Measurements from ENCODE around the gene DCP2.

DCP2 gene

DNA sequence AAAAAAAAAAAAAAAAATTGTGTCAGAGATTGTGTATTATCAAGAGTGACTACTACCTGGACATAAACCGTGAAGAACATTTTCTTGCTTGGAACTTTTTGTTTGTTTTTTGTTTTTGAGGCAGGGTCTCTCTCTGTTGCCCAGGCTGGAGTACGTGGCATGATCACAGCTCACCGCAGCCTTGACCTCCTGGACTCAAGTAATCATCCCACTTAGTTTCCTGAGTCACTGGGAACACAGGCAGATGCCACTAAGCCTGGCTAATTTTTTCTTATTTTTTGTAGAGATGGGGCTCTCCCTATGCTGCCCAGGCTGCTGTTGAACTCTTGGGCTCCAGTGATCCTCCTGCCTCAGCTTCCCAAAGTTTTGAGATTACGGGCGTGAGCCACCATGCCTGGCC lies 25.8 kb downstream of the DCP2 start:
- H3K79me2 ChIP-seq (ENCODE audit: insufficient read depth, low read length): peaks cover 55% of the 10 kb centered on the region
- no peaks in the 10 kb centered on the region for H3K4me1 ChIP-seq (ENCODE audit: insufficient read depth, low read length)
- H2AFZ ChIP-seq (ENCODE audit: low read depth, low read length): no peak overlapping the region
- no peak overlapping the region for H3K4me2 ChIP-seq (ENCODE audit: insufficient read depth, low read length)
- H3K36me3 ChIP-seq (ENCODE audit: insufficient read depth, low read length): peaks cover 91% of the 10 kb centered on the region
- H3K4me3 ChIP-seq (ENCODE audit: low read depth in 1 of 2, low read length in 2 of 2): no peak overlapping the region
- no peak overlapping the region for H3K27ac ChIP-seq (ENCODE audit: low read length)
- no peak overlapping the region for H3K9ac ChIP-seq (ENCODE audit: low read depth, low read length)
- no peak for TF ChIP-seq EZH2 (IDR thresholded peaks at IDR 0.05; ENCODE audit: borderline replicate concordance, low read depth, low read length, severe bottlenecking)
- TF ChIP-seq, protein P1, sequence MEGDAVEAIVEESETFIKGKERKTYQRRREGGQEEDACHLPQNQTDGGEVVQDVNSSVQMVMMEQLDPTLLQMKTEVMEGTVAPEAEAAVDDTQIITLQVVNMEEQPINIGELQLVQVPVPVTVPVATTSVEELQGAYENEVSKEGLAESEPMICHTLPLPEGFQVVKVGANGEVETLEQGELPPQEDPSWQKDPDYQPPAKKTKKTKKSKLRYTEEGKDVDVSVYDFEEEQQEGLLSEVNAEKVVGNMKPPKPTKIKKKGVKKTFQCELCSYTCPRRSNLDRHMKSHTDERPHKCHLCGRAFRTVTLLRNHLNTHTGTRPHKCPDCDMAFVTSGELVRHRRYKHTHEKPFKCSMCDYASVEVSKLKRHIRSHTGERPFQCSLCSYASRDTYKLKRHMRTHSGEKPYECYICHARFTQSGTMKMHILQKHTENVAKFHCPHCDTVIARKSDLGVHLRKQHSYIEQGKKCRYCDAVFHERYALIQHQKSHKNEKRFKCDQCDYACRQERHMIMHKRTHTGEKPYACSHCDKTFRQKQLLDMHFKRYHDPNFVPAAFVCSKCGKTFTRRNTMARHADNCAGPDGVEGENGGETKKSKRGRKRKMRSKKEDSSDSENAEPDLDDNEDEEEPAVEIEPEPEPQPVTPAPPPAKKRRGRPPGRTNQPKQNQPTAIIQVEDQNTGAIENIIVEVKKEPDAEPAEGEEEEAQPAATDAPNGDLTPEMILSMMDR (IDR thresholded peaks at IDR 0.05; ENCODE audit: borderline replicate concordance, extremely low read depth, low read length, poor library complexity, severe bottlenecking): no peak
- H3K9me3 ChIP-seq (ENCODE audit: insufficient read depth, low read length, severe bottlenecking): no peaks in the 10 kb centered on the region
- no peak for DNase-seq
- H4K20me1 ChIP-seq (ENCODE audit: insufficient read depth, low read length): 0 out of 2 replicates have a peak, but pooled peaks cover 4% of the 10 kb centered on the region
- no peak for ATAC-seq (ENCODE audit: insufficient read depth, low read depth)
- H3K27me3 ChIP-seq (ENCODE audit: insufficient read depth, low read length, poor library complexity): no peaks in the 10 kb centered on the region

DNA sequence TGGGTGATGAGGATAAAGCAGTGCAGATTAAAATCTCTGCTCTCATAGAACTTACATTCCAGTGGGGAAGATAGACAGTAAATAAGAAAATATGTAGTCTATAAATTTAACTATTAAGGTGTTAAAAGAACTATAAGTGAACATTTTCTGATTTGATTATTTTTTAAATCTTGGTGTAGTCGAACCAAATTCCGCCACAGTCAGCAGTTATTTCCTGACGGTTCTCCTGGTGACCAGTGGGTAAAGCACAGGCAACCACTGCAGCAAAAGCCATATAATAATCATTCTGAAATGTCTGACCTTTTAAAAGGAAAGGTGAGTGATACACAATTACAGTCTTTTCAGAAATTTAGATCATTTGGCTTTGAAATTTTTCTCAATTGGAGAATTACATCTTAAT lies 27.2 kb downstream of the DCP2 start:
- ATAC-seq (ENCODE audit: insufficient read depth, low read depth): no peak

DNA sequence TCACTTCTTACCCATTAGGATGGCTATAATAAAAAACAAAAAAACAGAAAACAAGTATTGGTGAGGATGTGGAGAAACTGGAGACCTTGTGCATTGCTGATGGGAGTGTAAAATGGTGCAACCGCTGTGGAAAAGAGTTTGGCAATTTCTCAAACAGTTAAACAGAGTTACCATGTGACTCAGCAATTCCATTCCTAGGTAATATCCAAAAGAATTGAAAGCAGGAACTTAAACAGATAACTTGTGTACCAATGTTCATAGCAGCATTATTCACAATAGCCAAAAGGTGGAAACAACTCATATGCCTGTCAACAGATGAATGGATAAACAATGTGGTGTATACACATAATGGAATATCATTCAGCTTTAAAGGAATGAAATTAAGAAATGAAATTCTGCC lies 28.9 kb downstream of the DCP2 start:
- no peak overlapping the region for H3K27ac ChIP-seq (ENCODE audit: low read length)
- H3K36me3 ChIP-seq (ENCODE audit: insufficient read depth, low read length): peaks cover 95% of the 10 kb centered on the region
- H3K79me2 ChIP-seq (ENCODE audit: insufficient read depth, low read length): peaks cover 25% of the 10 kb centered on the region
- no peak overlapping the region for H3K9ac ChIP-seq (ENCODE audit: low read depth, low read length)
- no peaks in the 10 kb centered on the region for H4K20me1 ChIP-seq (ENCODE audit: insufficient read depth, low read length)
- no peak overlapping the region for H2AFZ ChIP-seq (ENCODE audit: low read depth, low read length)
- H3K4me3 ChIP-seq (ENCODE audit: low read depth in 1 of 2, low read length in 2 of 2): no peak overlapping the region
- DNase-seq (no peak), ATAC-seq (ENCODE audit: insufficient read depth, low read depth) (no peak)
- TF ChIP-seq, protein P1 (IDR thresholded peaks at IDR 0.05; ENCODE audit: borderline replicate concordance, extremely low read depth, low read length, poor library complexity, severe bottlenecking): no peak
- TF ChIP-seq EZH2 (IDR thresholded peaks at IDR 0.05; ENCODE audit: borderline replicate concordance, low read depth, low read length, severe bottlenecking): no peak
- H3K27me3 ChIP-seq (ENCODE audit: insufficient read depth, low read length, poor library complexity): no peaks in the 10 kb centered on the region
- H3K4me1 ChIP-seq (ENCODE audit: insufficient read depth, low read length): no peaks in the 10 kb centered on the region
- no peaks in the 10 kb centered on the region for H3K9me3 ChIP-seq (ENCODE audit: insufficient read depth, low read length, severe bottlenecking)
- H3K4me2 ChIP-seq (ENCODE audit: insufficient read depth, low read length): no peak overlapping the region

More for the DNA sequence above, 27.2 kb downstream of the DCP2 start:
- no peak overlapping the region for H3K4me3 ChIP-seq (ENCODE audit: low read depth in 1 of 2, low read length in 2 of 2)
- H4K20me1 ChIP-seq (ENCODE audit: insufficient read depth, low read length): no peaks in the 10 kb centered on the region
- H3K9me3 ChIP-seq (ENCODE audit: insufficient read depth, low read length, severe bottlenecking): no peaks in the 10 kb centered on the region
- TF ChIP-seq EZH2 (IDR thresholded peaks at IDR 0.05; ENCODE audit: borderline replicate concordance, low read depth, low read length, severe bottlenecking): no peak
- TF ChIP-seq, protein P1 (IDR thresholded peaks at IDR 0.05; ENCODE audit: borderline replicate concordance, extremely low read depth, low read length, poor library complexity, severe bottlenecking): no peak
- no peak for DNase-seq
- H3K27me3 ChIP-seq (ENCODE audit: insufficient read depth, low read length, poor library complexity): no peaks in the 10 kb centered on the region
- no peak overlapping the region for H3K9ac ChIP-seq (ENCODE audit: low read depth, low read length)
- no peaks in the 10 kb centered on the region for H3K4me1 ChIP-seq (ENCODE audit: insufficient read depth, low read length)
- H3K4me2 ChIP-seq (ENCODE audit: insufficient read depth, low read length): no peak overlapping the region
- peaks cover 92% of the 10 kb centered on the region for H3K36me3 ChIP-seq (ENCODE audit: insufficient read depth, low read length)
- H3K79me2 ChIP-seq (ENCODE audit: insufficient read depth, low read length): peaks cover 41% of the 10 kb centered on the region
- 0 out of 2 replicates have a peak overlapping the region, but pooled peaks have one; percentile 20 for H3K27ac ChIP-seq (ENCODE audit: low read length)
- H2AFZ ChIP-seq (ENCODE audit: low read depth, low read length): no peak overlapping the region

Measured in DND-41 (cell line).